ENCODE results near the gene RAB35. TPM values are rescaled to one million over a fixed set of nuclear protein-coding genes. Genes with fewer than 3 reads are reported as not detected.

RAB35 gene
- polyA plus RNA-seq, 1 of the 3 experiments (the other 2 are of a cell fraction) = 41.8 TPM

GRCh38 chr12:120161852-120162251, 45.3 kb upstream of the RAB35 start:
- Histone ChIP-seq H3K9me3 (no peaks in the 10 kb centered on the region), H3K9ac (no peak overlapping the region), H3K27me3 (ENCODE audit: insufficient read depth) (no peaks in the 10 kb centered on the region), H3K27ac (ENCODE audit: low read depth in 2 of 2, low read length in 1 of 2) (no peak overlapping the region), H3K4me3 (ENCODE audit: low read depth in 2 of 2, low read length in 1 of 2) (no peak overlapping the region), H4K20me1 (ENCODE audit: insufficient read depth) (0 out of 2 replicates have a peak, but pooled peaks cover 3% of the 10 kb centered on the region), H3K9me2 (no peaks in the 10 kb centered on the region), H3K79me2 (ENCODE audit: insufficient read depth) (0 out of 2 replicates have a peak, but pooled peaks cover 5% of the 10 kb centered on the region), H3K4me2 (no peak overlapping the region), H3K4me1 (ENCODE audit: control insufficient read depth in 1 of 2, insufficient read depth in 2 of 2, low read depth in 1 of 2, low read length in 1 of 2) (no peaks in the 10 kb centered on the region), H2AFZ (ENCODE audit: low read depth) (no peak overlapping the region), H3K36me3 (replicated peaks in 1 of 2; ENCODE audit: control insufficient read depth in 1 of 2, insufficient read depth in 2 of 2, low read length in 1 of 2) (peaks cover 38 to 74% of the 10 kb centered on the region in 2 experiments), H3F3A (replicated peaks; ENCODE audit: insufficient read depth) (no peaks in the 10 kb centered on the region)
- CTCF ChIA-PET = no interaction called here
- no peak for TF ChIP-seq ELF1 (IDR thresholded peaks at IDR 0.05)
- TF ChIP-seq USF2 (IDR thresholded peaks at IDR 0.05; ENCODE audit: borderline replicate concordance, low read depth, low read length) = no peak
- no peak for TF ChIP-seq REST (IDR thresholded peaks at IDR 0.05; ENCODE audit: low read depth, low read length)
- TF ChIP-seq RFX5 (IDR thresholded peaks at IDR 0.05; ENCODE audit: low read length) = no peak
- no peak for TF ChIP-seq FOXM1 (IDR thresholded peaks at IDR 0.05; ENCODE audit: low read depth)
- TF ChIP-seq RCOR1 (IDR thresholded peaks at IDR 0.05; ENCODE audit: low read length) = no peak
- TF ChIP-seq, protein P1, sequence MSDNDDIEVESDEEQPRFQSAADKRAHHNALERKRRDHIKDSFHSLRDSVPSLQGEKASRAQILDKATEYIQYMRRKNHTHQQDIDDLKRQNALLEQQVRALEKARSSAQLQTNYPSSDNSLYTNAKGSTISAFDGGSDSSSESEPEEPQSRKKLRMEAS (IDR thresholded peaks at IDR 0.05; ENCODE audit: low read depth) = no peak
- TF ChIP-seq NFIC (IDR thresholded peaks at IDR 0.05; ENCODE audit: borderline replicate concordance) = no peak
- TF ChIP-seq TCF12 (IDR thresholded peaks at IDR 0.05) = no peak
- no peak for TF ChIP-seq GABPA (IDR thresholded peaks at IDR 0.05; ENCODE audit: low read depth)
- TF ChIP-seq JUND (IDR thresholded peaks at IDR 0.05) = no peak
- WGBS (ENCODE audit: low lambda C conversion rate) = 89% methylated on average over 11 of the region's 11 CpGs
- DNase-seq = no peak
- POLR2A ChIA-PET = interaction anchor here (1.6 kb wide), 1 partner anchor 39 kb away, joined by 6 read pairs; the partner anchor contains the start of gene RPLP0

DNA sequence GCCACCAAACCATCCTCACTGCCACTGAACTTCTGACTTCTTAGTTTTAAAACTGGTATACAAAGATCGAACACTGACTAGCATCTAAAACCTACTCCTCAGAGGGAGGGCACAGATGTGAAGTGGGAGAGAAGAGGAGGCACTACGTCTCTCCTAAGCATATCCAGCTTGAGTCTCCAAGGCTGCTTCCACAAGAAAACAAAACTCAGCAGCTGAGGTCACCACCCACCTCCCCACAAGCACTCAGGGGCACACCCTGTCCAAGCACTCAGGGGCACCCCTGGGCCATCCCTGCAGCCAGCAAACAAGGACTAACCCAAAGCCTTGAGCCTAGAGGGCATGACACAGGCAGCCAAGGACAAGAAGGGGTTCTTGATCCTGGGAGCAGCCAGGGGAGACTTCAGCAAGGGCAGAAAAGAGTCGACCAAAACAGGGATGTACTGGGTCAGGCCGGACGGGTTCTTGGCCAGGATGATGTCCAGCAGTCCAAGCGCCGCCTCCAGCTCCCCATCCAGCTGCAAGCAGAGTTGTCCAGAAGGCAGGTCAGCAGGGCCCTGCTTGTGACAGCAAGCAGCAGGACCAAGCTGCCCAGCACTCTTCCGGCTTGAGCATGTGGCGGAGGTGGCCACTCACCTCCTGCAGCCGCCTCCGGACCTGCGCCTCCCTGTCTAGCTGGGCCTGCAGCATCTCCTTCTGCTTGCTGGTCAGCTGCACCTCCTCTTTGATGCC, 43.1 kb upstream of the RAB35 start:
- H3K36me3 ChIP-seq (replicated peaks in 1 of 2; ENCODE audit: control insufficient read depth in 1 of 2, insufficient read depth in 2 of 2, low read length in 1 of 2) = peaks cover 43 to 95% of the 10 kb centered on the region in 2 experiments
- H3K27me3 ChIP-seq (ENCODE audit: insufficient read depth) = no peaks in the 10 kb centered on the region
- no peaks in the 10 kb centered on the region for H3K9me3 ChIP-seq
- H4K20me1 ChIP-seq (ENCODE audit: insufficient read depth) = 0 out of 2 replicates have a peak, but pooled peaks cover 3% of the 10 kb centered on the region
- no peak overlapping the region for H2AFZ ChIP-seq (ENCODE audit: low read depth)
- H3K27ac ChIP-seq (ENCODE audit: low read depth in 2 of 2, low read length in 1 of 2) = no peak overlapping the region
- POLR2A ChIA-PET = interaction anchor here (0.7 kb wide), 1 partner anchor 41 kb away, joined by 4 read pairs; the partner anchor contains the start of gene RPLP0
- DNase-seq = no peak
- 91% methylated on average over 8 of the region's 12 CpGs for WGBS (ENCODE audit: low lambda C conversion rate)
- no peaks in the 10 kb centered on the region for H3K79me2 ChIP-seq (ENCODE audit: insufficient read depth)
- H3K9ac ChIP-seq = no peak overlapping the region
- no peak overlapping the region for H3K4me2 ChIP-seq
- H3K4me1 ChIP-seq (ENCODE audit: control insufficient read depth in 1 of 2, insufficient read depth in 2 of 2, low read depth in 1 of 2, low read length in 1 of 2) = no peaks in the 10 kb centered on the region
- H3K4me3 ChIP-seq (ENCODE audit: low read depth in 2 of 2, low read length in 1 of 2) = no peak overlapping the region
- CTCF ChIA-PET = interaction anchor here (1.3 kb wide), 1 partner anchor 13 kb away, joined by 3 read pairs; no protein-coding TSS in a partner anchor
- H3F3A ChIP-seq (replicated peaks; ENCODE audit: insufficient read depth) = no peaks in the 10 kb centered on the region
- H3K9me2 ChIP-seq = no peaks in the 10 kb centered on the region
- TF ChIP-seq POLR2AphosphoS5 (IDR thresholded peaks at IDR 0.05; ENCODE audit: low read depth, low read length) = no peak
- no peak for TF ChIP-seq RCOR1 (IDR thresholded peaks at IDR 0.05; ENCODE audit: low read length)
- TF ChIP-seq IRF3 (IDR thresholded peaks at IDR 0.05; ENCODE audit: low read depth, low read length) = no peak
- no peak for TF ChIP-seq SMC3 (IDR thresholded peaks at IDR 0.05; ENCODE audit: low read depth, low read length)
- no peak for TF ChIP-seq RXRA (IDR thresholded peaks at IDR 0.05; ENCODE audit: borderline replicate concordance, low read depth)
- no peak for TF ChIP-seq USF1 (IDR thresholded peaks at IDR 0.05; ENCODE audit: borderline replicate concordance, low read depth)
- TF ChIP-seq ZBTB33 (IDR thresholded peaks at IDR 0.05; ENCODE audit: borderline replicate concordance, low read depth) = no peak
- no peak for TF ChIP-seq TAF1 (IDR thresholded peaks at IDR 0.05; ENCODE audit: borderline replicate concordance, low read depth, low read length)
- no peak for TF ChIP-seq RFX5 (IDR thresholded peaks at IDR 0.05; ENCODE audit: low read length)
- TF ChIP-seq ELF1 (IDR thresholded peaks at IDR 0.05) = no peak

All from SK-N-SH (cell line).